Osteocyte (in vitro differentiated cells): Measurements from ENCODE around the gene SNX13. TPM values are rescaled to one million over a fixed set of nuclear protein-coding genes. Genes with fewer than 3 reads are reported as not detected.
A peak's percentile ranks its signal among the peaks of the same experiment; 100 is the strongest.

Source experiments
- DNase-seq: peaks from one replicate; pipeline ENCODE4 v3.0.0; 2021; ENCODE audit warnings: mixed read lengths; ENCODE audit not compliant: unreplicated experiment; ENCODE audit errors: extremely low spot score
- H3K27ac Mint-ChIP-seq: one replicate; pipeline ENCODE4 v1.8.0; 2021; ENCODE audit warnings: mild to moderate bottlenecking, mixed read lengths; ENCODE audit not compliant: unreplicated experiment
- H3K27me3 Mint-ChIP-seq: one replicate; pipeline ENCODE4 v1.8.0; 2021; ENCODE audit warnings: mixed read lengths; ENCODE audit not compliant: unreplicated experiment
- H3K36me3 Mint-ChIP-seq: one replicate; pipeline ENCODE4 v1.8.0; 2021; ENCODE audit warnings: mixed read lengths; ENCODE audit not compliant: unreplicated experiment
- H3K4me1 Mint-ChIP-seq: one replicate; pipeline ENCODE4 v1.8.0; 2021; ENCODE audit warnings: mixed read lengths; ENCODE audit not compliant: unreplicated experiment
- H3K4me3 Mint-ChIP-seq: one replicate; pipeline ENCODE4 v1.8.0; 2021; ENCODE audit warnings: mild to moderate bottlenecking, moderate library complexity, mixed read lengths; ENCODE audit not compliant: unreplicated experiment
- H3K9me3 Mint-ChIP-seq: one replicate; pipeline ENCODE4 v1.8.0; 2021; ENCODE audit warnings: mixed read lengths; ENCODE audit not compliant: unreplicated experiment
- total RNA-seq: library from RNA; stranded (reverse); gene quantifications from 2 replicates; pipeline ENCODE4 v1.2.1, GENCODE V29; 2021
- TF ChIP-seq, protein P1 (sequence below): fragments of 200-600 bp; sonication (generic); IDR thresholded peaks from 2 replicates; pipeline ENCODE4 v1.5.0; 2021; ENCODE audit warnings: antibody characterized with exemption, mild to moderate bottlenecking, moderate library complexity

The SNX13 gene
- total RNA-seq, 1 donor from 2014 or later: 49.5 TPM

DNA sequence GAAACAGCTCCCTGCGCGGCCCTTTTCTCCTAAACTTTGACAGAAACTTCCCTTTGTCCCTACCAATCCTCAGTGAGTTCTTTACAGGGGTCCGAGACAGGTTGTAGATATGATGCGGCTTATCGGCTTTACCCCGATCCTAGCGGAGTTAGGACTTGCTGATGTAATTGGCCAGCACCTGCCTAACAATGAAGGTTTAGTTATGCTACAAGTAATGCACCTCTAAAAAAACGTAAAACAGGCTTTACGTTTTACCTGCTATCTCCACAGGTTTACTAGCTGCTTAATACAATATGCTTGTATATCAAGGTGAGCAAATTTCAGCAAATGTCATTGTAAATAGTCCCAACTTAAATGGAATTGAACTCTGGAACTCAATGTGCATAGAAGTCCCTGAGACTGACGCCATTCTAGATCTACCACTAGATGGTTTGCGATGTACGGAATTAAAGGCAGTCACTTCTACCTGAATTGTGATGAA lies 697 bp upstream of the SNX13 start:
- peak overlapping the region; percentile 98 for H3K4me3 Mint-ChIP-seq
- H3K9me3 Mint-ChIP-seq: no peaks in the 10 kb centered on the region

DNA sequence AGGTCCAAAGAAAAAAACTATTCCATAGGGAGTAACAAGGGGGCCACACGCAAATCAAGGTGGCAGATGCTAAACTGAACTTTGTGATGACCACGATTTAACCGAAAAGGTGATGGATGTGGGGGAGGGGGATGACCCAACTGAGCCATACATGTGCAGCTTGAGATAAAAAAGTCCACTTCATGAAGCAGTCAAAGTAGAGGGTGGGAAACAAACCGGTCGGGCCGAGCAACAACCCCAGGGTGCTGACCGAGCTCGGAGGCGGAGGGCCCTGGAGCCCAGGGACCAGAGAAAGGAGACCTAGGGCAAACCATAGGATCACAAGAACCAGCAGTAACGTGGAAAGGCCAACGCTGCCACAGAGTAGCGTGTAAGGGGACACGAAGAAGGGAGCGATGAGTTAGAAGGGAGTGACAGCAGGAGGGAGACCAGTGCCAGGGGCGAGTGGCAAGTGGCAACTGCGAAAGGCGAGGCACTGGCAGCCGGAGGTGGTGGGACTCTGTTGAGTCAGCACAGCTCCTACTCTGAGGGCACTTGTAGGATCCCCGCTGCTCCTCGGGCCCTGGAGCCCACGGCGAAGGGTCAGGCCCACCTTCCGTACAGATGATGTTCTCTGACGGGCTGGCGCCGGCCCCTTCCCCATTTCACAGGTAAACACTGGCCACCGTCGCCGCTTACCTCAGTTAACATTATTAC lies 540 bp downstream of the SNX13 start:
- H3K27me3 Mint-ChIP-seq: no peaks in the 10 kb centered on the region
- TF ChIP-seq, protein P1, sequence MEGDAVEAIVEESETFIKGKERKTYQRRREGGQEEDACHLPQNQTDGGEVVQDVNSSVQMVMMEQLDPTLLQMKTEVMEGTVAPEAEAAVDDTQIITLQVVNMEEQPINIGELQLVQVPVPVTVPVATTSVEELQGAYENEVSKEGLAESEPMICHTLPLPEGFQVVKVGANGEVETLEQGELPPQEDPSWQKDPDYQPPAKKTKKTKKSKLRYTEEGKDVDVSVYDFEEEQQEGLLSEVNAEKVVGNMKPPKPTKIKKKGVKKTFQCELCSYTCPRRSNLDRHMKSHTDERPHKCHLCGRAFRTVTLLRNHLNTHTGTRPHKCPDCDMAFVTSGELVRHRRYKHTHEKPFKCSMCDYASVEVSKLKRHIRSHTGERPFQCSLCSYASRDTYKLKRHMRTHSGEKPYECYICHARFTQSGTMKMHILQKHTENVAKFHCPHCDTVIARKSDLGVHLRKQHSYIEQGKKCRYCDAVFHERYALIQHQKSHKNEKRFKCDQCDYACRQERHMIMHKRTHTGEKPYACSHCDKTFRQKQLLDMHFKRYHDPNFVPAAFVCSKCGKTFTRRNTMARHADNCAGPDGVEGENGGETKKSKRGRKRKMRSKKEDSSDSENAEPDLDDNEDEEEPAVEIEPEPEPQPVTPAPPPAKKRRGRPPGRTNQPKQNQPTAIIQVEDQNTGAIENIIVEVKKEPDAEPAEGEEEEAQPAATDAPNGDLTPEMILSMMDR: no peak
- H3K27ac Mint-ChIP-seq: peak overlapping the region; percentile 99
- peaks cover 31% of the 10 kb centered on the region for H3K4me1 Mint-ChIP-seq
- no peak for DNase-seq
- peaks cover 6% of the 10 kb centered on the region for H3K36me3 Mint-ChIP-seq
- no peaks in the 10 kb centered on the region for H3K9me3 Mint-ChIP-seq
- peak overlapping the region; percentile 98 for H3K4me3 Mint-ChIP-seq

More for the DNA sequence above, 697 bp upstream of the SNX13 start:
- Mint-ChIP-seq H3K27me3 (no peaks in the 10 kb centered on the region), H3K27ac (peak overlapping the region; percentile 99), H3K4me1 (peaks cover 29% of the 10 kb centered on the region), H3K36me3 (peaks cover 4% of the 10 kb centered on the region)
- TF ChIP-seq, protein P1: no peak
- no peak for DNase-seq

DNA sequence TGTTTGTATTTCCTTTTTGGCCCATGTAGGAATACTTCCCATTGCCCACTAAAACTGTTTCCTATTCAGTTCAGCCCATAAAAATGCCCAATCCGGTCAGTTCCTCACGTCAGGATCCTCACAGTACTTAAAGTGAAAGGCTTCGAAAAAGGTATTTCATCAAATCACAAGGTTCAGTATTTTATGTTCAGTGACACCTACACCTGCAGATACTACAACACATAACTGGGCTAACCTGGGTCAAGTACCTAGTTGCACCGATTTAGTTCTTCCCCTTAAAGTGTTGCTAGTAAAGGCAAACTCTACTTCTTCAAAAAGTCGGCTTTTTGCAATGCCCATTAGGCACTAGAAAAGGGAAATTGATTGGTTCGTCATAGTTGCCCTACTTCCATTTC lies 1.1 kb downstream of the SNX13 start:
- TF ChIP-seq, protein P1: no peak
- H3K4me3 Mint-ChIP-seq: peak overlapping the region; percentile 98
- H3K27me3 Mint-ChIP-seq: no peaks in the 10 kb centered on the region
- H3K4me1 Mint-ChIP-seq: peaks cover 31% of the 10 kb centered on the region
- no peak for DNase-seq
- H3K9me3 Mint-ChIP-seq: no peaks in the 10 kb centered on the region
- H3K27ac Mint-ChIP-seq: peak overlapping the region; percentile 99
- H3K36me3 Mint-ChIP-seq: peaks cover 6% of the 10 kb centered on the region

DNA sequence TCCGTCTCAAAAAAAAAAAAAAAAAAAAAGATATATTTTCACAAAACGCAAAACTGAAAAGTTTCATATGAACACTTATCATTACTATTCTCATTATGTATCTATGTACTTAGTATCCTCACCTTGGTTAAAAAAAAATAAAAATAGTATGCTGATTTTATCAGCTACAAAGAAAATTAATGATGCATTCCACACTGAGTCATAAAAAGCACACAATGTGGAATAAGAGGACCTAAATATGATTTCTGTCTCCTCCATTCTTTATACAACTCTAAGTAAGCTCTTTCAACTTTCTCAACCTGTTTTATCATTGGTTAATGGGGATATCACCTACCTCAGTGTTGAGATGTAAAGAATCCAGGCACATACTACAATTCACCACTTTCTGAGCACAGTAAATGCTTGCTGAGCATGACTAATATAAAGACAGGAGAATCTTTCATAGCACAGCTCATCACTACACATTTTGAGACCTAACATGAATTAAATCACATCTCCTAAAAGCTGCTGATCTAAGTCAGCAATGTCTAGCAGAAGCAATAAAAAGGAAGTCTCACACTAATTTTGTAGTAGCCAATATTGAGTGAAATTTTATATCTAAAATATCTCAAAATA lies 2.7 kb downstream of the SNX13 start:
- H3K4me3 Mint-ChIP-seq: peak overlapping the region; percentile 98
- H3K27ac Mint-ChIP-seq: peak overlapping the region; percentile 6
- peaks cover 31% of the 10 kb centered on the region for H3K4me1 Mint-ChIP-seq
- no peak for DNase-seq
- no peaks in the 10 kb centered on the region for H3K27me3 Mint-ChIP-seq
- TF ChIP-seq, protein P1: no peak
- H3K9me3 Mint-ChIP-seq: no peaks in the 10 kb centered on the region
- peaks cover 6% of the 10 kb centered on the region for H3K36me3 Mint-ChIP-seq

DNA sequence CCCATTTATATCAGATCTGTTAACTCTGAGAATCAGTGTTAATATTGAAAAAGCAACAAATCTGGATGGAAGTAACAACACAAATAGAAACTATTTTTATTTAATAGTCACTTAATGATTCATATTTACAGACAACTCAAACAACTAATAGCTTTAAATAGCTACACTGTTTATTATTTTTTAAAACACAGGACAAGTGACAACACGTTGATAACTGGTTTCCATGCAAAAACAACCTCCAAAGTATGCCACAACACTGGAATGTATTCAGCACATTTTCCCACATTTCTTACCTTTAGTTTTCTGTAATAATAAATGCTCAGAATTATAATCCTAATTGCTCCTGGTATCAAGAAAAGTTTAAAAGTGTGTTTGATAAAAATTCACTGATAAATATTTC lies 4.0 kb downstream of the SNX13 start:
- TF ChIP-seq, protein P1: no peak
- no peak overlapping the region for H3K27ac Mint-ChIP-seq
- no peak for DNase-seq
- H3K4me1 Mint-ChIP-seq: peaks cover 34% of the 10 kb centered on the region
- no peaks in the 10 kb centered on the region for H3K27me3 Mint-ChIP-seq
- no peaks in the 10 kb centered on the region for H3K9me3 Mint-ChIP-seq
- H3K4me3 Mint-ChIP-seq: no peak overlapping the region
- H3K36me3 Mint-ChIP-seq: peaks cover 6% of the 10 kb centered on the region
